Measurements from ENCODE around the gene ATG2B.

DNA sequence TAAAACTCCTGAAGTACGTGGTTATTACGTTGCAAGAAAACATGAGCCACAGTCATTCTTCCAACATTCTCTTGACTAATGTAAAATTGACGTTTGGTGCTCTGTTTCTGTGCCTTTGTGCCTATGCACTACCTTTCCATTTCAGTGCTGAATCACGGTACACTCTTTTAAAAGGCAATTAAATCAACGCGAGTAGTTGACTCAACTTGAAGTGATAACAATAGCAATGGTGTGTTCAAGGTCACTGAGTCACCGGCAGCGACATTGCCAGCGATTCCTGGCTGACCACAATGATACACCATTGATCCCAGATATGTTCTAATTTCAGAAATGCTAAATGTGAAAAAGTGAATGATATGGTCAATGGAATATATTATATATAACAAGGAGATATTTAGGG is 46.6 kb upstream of the ATG2B start:
- no peak for TF ChIP-seq POLR2A (IDR thresholded peaks at IDR 0.05; ENCODE audit: low read depth, low read length)
- no peak for TF ChIP-seq TAF1 (IDR thresholded peaks at IDR 0.05; ENCODE audit: low read depth, low read length)
- no peak for TF ChIP-seq POLR2AphosphoS5 (IDR thresholded peaks at IDR 0.05; ENCODE audit: low read depth, low read length)
- TF ChIP-seq POU2F2 (IDR thresholded peaks at IDR 0.05; ENCODE audit: low read depth, low read length), result no peak

All from GM12891 (cell line).